Breast epithelium (tissue), 3 donors: ENCODE results near the gene DHDH.

ENCODE experiments used
- POLR2A ChIP-seq: fragments of 450-650 bp; IDR thresholded peaks from one replicate; pipeline ENCODE4 v1.6.1; 2016; ENCODE audit warnings: antibody characterized with exemption, mild to moderate bottlenecking, moderate library complexity
- TF ChIP-seq, protein P1 (sequence below), 3 donors: fragments of 450-650 bp; IDR thresholded peaks; one replicate each; pipeline ENCODE4 v1.5.1; 2016 to 2017; ENCODE audit warnings: antibody characterized with exemption in 3 of 3, mild to moderate bottlenecking in 3 of 3, moderate library complexity in 3 of 3

DNA sequence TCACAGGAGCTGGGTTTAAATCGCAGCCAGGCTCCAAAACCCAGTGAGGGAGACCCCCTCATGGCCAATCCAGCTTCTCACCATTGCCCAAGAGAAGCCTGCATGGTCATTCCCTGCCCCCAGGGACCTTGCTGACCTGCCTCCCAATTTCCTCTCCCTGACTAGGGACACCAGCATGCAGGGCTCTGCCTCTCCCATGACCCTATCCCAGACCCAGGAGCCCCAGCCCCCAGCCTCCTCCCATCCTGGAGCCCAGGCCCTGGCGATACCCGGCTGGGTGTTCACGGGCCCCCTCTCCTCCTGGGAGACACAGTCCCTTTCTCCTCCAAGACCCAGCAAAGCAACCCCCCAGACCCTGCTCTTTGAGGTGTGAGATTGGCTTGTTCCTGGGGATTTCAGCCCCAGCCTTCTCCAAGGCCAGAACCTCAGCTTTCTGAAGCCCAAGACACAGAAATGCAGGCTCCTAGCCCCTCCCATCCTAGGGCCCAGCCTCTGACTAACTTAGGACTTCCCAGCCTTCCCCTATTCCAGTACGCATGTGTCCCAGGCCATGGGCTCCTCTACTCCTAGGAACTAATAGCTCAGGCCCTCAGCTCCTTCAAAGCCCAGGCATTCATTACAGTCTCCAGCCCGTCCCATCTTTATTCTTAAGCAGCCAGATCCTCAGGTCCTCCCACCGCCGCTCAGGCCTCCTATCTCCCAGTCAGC lies 58.5 kb downstream of the DHDH start:
- TF ChIP-seq, protein P1, sequence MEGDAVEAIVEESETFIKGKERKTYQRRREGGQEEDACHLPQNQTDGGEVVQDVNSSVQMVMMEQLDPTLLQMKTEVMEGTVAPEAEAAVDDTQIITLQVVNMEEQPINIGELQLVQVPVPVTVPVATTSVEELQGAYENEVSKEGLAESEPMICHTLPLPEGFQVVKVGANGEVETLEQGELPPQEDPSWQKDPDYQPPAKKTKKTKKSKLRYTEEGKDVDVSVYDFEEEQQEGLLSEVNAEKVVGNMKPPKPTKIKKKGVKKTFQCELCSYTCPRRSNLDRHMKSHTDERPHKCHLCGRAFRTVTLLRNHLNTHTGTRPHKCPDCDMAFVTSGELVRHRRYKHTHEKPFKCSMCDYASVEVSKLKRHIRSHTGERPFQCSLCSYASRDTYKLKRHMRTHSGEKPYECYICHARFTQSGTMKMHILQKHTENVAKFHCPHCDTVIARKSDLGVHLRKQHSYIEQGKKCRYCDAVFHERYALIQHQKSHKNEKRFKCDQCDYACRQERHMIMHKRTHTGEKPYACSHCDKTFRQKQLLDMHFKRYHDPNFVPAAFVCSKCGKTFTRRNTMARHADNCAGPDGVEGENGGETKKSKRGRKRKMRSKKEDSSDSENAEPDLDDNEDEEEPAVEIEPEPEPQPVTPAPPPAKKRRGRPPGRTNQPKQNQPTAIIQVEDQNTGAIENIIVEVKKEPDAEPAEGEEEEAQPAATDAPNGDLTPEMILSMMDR (IDR thresholded peaks at IDR 0.05): no peak
- TF ChIP-seq POLR2A: no peak
